Rectal smooth muscle tissue (tissue), 1 donor: ENCODE data around the gene PTPRD.
"Not testable (repeated sequence)": the region's sequence is repeated elsewhere in the genome, so short reads cannot be mapped to it uniquely, and the experiment has no call there.

ENCODE experiments used
- H3K27ac ChIP-seq: one replicate; pipeline ENCODE4 v1.7.0; 2013; ENCODE audit warnings: low read depth, low read length, inconsistent platforms
- H3K27me3 ChIP-seq: one replicate; pipeline ENCODE4 v1.7.0; 2013; ENCODE audit warnings: low read length; ENCODE audit not compliant: control insufficient read depth, insufficient read depth
- H3K36me3 ChIP-seq: one replicate; pipeline ENCODE4 v1.7.0; 2013; ENCODE audit warnings: low read length; ENCODE audit not compliant: control insufficient read depth, insufficient read depth
- H3K4me1 ChIP-seq: one replicate; pipeline ENCODE4 v1.7.0; 2013; ENCODE audit warnings: low read length; ENCODE audit not compliant: control insufficient read depth, insufficient read depth
- H3K4me3 ChIP-seq: one replicate; pipeline ENCODE4 v1.7.0; 2013; ENCODE audit warnings: low read length
- H3K9ac ChIP-seq: one replicate; pipeline ENCODE4 v1.7.0; 2013; ENCODE audit warnings: low read length

Gene PTPRD

GRCh38 chr9:9961487-9961886 lies 651.3 kb downstream of the PTPRD start:
- Histone ChIP-seq H3K4me3 (no peak overlapping the region), H3K4me1 (no peaks in the 10 kb centered on the region), H3K27ac (no peak overlapping the region), H3K36me3 (no peaks in the 10 kb centered on the region), H3K9ac (no peak overlapping the region), H3K27me3 (no peaks in the 10 kb centered on the region)

- Histone ChIP-seq H3K27me3 (no peaks in the 10 kb centered on the region), H3K36me3 (no peaks in the 10 kb centered on the region), H3K9ac (no peak overlapping the region), H3K4me1 (no peaks in the 10 kb centered on the region), H3K27ac (no peak overlapping the region), H3K4me3 (no peak overlapping the region)
Measured at GRCh38 chr9:9951556-9952160, 661.1 kb downstream of the PTPRD start.

DNA sequence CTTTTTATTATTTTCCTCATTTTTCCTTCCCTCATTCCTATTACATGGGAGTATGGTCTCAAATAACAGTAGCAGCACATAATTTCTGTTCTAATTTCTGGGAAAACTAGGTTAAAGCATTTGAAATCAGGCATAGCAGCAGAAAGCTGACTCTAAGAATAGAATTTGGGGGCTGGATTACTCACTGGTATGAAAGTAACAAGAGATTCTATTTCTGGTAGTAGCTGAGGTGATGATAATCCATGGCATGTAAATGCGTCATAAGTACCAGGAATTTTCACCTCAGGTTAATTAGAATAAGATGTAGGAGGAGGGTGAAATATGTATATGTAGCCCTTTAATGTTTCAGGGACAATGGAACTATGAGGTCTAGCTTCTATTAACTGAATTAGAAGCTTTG lies 662.0 kb downstream of the PTPRD start:
- Histone ChIP-seq H3K4me3 (no peak overlapping the region), H3K27ac (no peak overlapping the region), H3K9ac (no peak overlapping the region), H3K27me3 (no peaks in the 10 kb centered on the region), H3K4me1 (no peaks in the 10 kb centered on the region), H3K36me3 (no peaks in the 10 kb centered on the region)

GRCh38 chr9:9949978-9950377 lies 662.8 kb downstream of the PTPRD start:
- Histone ChIP-seq H3K36me3 (no peaks in the 10 kb centered on the region), H3K4me1 (no peaks in the 10 kb centered on the region)

DNA sequence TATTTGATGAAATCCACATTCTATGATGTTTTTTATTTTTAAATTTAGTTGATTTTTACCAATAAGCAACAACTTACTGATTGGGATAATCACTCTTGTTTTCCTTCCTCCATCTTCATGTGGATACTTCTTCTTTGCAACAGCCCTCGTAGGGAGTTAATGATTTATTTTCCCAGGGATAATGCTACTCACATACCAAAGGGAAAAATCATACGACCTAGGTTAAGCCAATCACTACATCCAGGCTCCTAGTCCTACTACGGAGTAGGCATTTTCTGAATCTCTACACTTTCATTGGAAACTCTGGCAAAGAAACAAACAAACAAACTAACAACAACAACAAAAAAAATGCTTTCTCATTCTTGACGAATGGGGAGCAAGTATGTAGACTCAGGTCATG lies 663.4 kb downstream of the PTPRD start:
- Histone ChIP-seq H3K27ac (no peak overlapping the region), H3K4me3 (no peak overlapping the region), H3K36me3 (no peaks in the 10 kb centered on the region)

More at GRCh38 chr9:9949978-9950377, 662.8 kb downstream of the PTPRD start:
- Histone ChIP-seq H3K27ac (no peak overlapping the region), H3K27me3 (no peaks in the 10 kb centered on the region), H3K9ac (no peak overlapping the region), H3K4me3 (no peak overlapping the region)

GRCh38 chr9:9945966-9946365 lies 666.8 kb downstream of the PTPRD start:
- H3K4me1 ChIP-seq: no peaks in the 10 kb centered on the region
- H3K9ac ChIP-seq: no peak overlapping the region
- no peaks in the 10 kb centered on the region for H3K27me3 ChIP-seq
- no peaks in the 10 kb centered on the region for H3K36me3 ChIP-seq
- no peak overlapping the region for H3K4me3 ChIP-seq
- H3K27ac ChIP-seq: no peak overlapping the region

More for the DNA sequence above, 663.4 kb downstream of the PTPRD start:
- Histone ChIP-seq H3K4me1 (no peaks in the 10 kb centered on the region), H3K27me3 (no peaks in the 10 kb centered on the region), H3K9ac (no peak overlapping the region)

DNA sequence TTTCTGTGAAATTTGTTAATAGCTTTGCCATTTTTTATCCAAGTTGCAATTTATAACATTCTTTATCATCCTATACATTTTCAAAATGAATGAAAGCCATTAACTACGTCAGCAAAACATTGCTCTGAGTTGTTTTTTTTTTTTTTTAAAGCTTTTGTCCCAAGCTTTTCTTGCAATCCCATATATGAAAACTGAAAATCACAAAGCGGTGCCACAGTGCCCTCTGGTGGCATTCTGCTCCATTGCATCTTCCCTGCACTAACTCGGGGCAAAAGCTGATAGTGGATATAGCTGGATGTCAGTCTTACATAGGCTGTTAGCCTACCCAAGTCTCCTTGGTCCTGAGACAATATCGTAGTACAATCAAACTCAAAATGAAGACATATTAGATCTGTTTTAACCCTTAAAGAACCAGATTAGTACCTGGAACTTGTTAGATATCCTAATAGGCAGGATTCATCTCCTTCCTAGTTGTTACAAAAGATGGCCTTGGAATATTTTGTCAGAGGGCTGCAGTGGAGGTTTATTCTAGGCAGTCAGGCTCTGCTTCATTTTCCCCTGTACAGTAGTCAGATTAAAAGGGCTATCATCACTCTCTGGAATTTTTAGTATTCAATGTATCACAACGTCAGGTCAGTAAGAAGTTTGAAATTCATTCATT lies 669.9 kb downstream of the PTPRD start:
- Histone ChIP-seq H3K4me3 (no peak overlapping the region), H3K27ac (no peak overlapping the region), H3K4me1 (no peaks in the 10 kb centered on the region), H3K36me3 (no peaks in the 10 kb centered on the region), H3K9ac (no peak overlapping the region), H3K27me3 (no peaks in the 10 kb centered on the region)

GRCh38 chr9:9938432-9938831 lies 674.4 kb downstream of the PTPRD start:
- Histone ChIP-seq H3K4me1 (no peaks in the 10 kb centered on the region), H3K9ac (no peak overlapping the region), H3K27me3 (no peaks in the 10 kb centered on the region), H3K27ac (no peak overlapping the region), H3K36me3 (no peaks in the 10 kb centered on the region), H3K4me3 (no peak overlapping the region)

- H3K9ac ChIP-seq, H3K36me3 ChIP-seq, H3K4me3 ChIP-seq, H3K4me1 ChIP-seq, H3K27ac ChIP-seq, H3K27me3 ChIP-seq: not testable (repeated sequence)
Measured at GRCh38 chr9:9931464-9931863, 681.3 kb downstream of the PTPRD start.

DNA sequence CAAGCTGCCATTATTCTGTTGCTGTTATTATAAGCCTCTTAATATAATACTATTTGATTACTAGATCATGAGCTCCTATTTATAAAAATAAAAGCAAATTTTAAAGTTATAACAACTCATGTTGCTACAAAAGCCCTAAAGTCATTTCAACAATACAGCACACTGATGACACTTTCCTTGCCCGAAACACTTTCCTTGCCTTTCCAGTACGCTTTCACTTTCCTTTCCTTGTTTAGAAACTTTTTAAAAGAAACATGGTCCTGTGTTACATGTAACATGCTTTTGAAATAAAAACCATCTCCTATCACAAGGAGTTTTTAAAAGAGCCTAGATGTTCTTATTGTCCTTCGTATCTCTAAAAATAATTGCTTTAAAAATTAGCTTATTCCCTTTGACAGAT lies 688.4 kb downstream of the PTPRD start:
- Histone ChIP-seq H3K9ac (no peak overlapping the region), H3K27ac (no peak overlapping the region), H3K27me3 (no peaks in the 10 kb centered on the region), H3K4me3 (no peak overlapping the region), H3K36me3 (no peaks in the 10 kb centered on the region), H3K4me1 (no peaks in the 10 kb centered on the region)

DNA sequence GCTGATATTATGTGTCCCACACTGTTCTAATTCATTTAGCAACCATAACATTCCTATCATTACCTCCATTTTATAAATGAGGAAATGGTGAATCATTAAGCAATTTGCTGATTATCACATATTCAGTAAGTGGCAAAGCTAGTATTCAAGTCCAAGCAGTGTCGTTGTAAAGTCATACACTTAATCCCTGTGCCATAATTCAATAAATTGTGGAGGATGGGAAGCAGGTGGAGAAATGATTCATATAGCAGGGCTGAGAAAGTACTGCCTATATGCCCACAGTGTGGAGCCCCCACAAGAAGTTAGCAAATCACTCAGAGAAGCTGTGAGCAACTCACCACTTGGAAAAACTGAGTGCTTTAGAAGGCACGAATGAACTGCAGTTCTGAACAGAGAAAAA lies 691.0 kb downstream of the PTPRD start:
- Histone ChIP-seq H3K27me3 (no peaks in the 10 kb centered on the region), H3K27ac (no peak overlapping the region), H3K36me3 (no peaks in the 10 kb centered on the region)

DNA sequence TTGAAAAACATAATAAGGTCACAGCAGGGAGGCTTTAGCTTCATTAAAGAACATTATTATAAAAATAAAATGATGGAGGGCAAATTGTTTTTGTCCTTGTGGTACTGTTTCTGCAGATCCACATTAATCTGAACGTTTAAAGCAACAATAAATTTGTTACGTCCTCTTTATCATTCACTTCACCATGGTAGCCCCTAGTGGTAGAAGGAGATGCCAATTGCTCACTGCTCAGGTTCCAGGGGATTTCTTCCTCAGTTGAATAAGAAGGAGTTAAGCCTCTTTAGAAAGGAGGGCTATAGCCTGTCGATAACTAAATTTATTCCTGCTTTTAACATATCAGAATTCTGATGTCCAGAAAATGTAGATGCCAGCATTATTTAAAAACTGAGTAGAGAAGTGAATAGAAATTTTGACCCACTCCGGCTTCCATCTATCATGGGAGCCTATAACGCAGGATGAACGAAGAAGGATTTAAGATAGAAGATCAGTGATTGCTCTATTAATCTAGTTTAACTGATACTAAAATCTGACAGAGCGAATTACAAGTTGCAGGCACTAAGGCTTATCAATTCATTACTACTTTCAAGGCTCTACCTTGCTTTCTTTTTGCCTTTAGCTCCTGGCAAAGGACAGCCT lies 692.3 kb downstream of the PTPRD start:
- H3K27me3 ChIP-seq: no peaks in the 10 kb centered on the region
- H3K27ac ChIP-seq: no peak overlapping the region
- H3K4me3 ChIP-seq: no peak overlapping the region
- no peaks in the 10 kb centered on the region for H3K36me3 ChIP-seq
- H3K4me1 ChIP-seq: no peaks in the 10 kb centered on the region
- no peak overlapping the region for H3K9ac ChIP-seq

More for the DNA sequence above, 691.0 kb downstream of the PTPRD start:
- Histone ChIP-seq H3K4me3 (no peak overlapping the region), H3K4me1 (no peaks in the 10 kb centered on the region), H3K9ac (no peak overlapping the region)
